ENCODE measurements around the gene SZT2.

GRCh38 chr1:43381612-43382011 lies 8.1 kb upstream of the SZT2 start:
- TF ChIP-seq CTCF (conservative IDR thresholded peaks at IDR 0.05 in 1 of 2, IDR thresholded peaks at IDR 0.05 in 1 of 2; ENCODE audit: extremely low read depth in 1 of 2, insufficient read depth in 1 of 2, low read depth in 1 of 2, low read length in 2 of 2) (no peak), EZH2 (IDR thresholded peaks at IDR 0.05; ENCODE audit: borderline replicate concordance, low read length) (no peak)

Data from mammary epithelial cell (primary cell).